ENCODE results near the gene FBXW7.

Gene FBXW7

GRCh38 chr4:152430507-152430906 is 105.4 kb downstream of the FBXW7 start:
- DNase-seq (ENCODE audit: low read depth in 2 of 2), result no peak

GRCh38 chr4:152427981-152428380 is 107.9 kb downstream of the FBXW7 start:
- DNase-seq (ENCODE audit: low read depth in 2 of 2), result no peak

- no peak for DNase-seq (ENCODE audit: low read depth in 2 of 2)
These were observed 110.9 kb downstream of the FBXW7 start for GRCh38 chr4:152424977-152425376.

GRCh38 chr4:152424396-152424795 is 111.5 kb downstream of the FBXW7 start:
- no peak for DNase-seq (ENCODE audit: low read depth in 2 of 2)

GRCh38 chr4:152422817-152423320 is 113.0 kb downstream of the FBXW7 start:
- no peak for DNase-seq (ENCODE audit: low read depth in 2 of 2)

DNA sequence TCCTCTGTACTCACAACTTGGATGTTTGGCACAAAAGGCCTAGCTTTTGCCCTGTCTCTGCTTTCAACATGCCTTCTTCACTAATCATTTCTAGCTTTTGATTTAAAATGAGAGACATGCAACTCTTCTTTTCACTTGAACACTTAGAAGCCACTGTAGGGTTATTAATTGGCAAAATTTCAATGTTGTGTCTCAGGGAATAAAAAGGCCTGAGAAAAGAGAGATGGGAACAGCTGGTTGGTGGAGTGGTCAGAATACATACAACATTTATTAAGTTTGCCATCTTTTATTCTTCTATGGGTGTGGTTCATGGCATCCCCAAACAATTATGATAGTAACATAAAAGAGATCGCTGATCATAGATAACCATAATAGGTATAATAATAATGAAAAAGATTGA is 114.3 kb downstream of the FBXW7 start:
- DNase-seq (ENCODE audit: low read depth in 2 of 2), result no peak

GRCh38 chr4:152419809-152420208 is 116.1 kb downstream of the FBXW7 start:
- no peak for DNase-seq (ENCODE audit: low read depth in 2 of 2)

- DNase-seq (ENCODE audit: low read depth in 2 of 2), result no peak
These were observed 118.2 kb downstream of the FBXW7 start for GRCh38 chr4:152417673-152418072.

DNA sequence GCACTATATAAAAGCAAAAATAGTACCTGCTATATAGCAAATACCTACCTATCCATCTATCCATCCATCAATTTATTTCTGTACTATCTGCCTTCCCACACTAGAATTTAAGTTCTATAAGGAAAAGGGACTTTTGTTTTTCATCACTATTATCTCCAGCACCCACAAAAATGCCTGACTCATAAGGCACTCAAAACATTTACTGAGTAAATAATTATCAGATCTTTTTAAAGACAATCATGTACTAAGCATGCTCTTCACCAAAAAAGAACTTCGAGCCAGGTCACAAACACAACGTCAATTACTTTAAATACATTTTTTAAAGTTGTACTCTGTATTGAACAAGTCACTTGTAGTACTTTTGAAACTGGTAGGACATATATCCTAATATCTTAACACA is 119.9 kb downstream of the FBXW7 start:
- no peak for DNase-seq (ENCODE audit: low read depth in 2 of 2)

DNA sequence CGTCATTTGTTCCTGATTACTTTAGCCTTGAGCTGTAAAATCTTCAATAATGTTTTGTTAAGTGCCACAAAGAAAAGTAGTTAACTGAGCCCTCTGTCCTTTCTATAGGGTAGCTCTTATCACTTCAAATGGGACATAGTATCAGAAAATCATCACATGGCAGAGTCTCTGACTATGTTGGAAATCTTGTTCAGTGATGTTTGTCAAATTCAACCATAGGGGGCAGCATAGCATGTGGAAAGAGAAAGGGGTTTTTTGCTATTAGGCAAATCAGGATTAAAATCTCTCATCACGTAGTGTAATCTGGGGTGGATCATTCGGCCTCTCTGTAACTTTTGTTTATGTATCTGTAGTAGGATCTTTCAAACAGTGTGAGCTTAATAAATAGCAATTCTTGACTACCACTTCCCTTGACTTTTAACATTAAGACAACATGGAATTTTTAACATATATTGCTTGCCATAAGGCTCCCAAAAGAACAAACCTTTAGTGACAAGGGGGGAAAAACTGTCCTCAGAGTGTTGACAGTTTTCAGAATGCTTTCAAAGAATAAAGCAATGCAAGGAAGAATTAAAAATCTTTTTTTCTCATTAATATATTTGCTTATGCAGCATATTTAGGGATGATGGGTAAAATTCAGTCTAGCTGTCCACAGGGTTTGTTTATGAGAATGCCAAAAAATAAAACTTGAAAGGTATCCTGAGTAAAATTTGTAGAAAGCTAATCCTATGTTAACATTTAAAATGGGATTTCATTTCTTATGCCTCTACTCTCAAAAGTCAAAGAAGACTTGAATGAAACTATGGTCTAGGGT is 127.2 kb downstream of the FBXW7 start:
- no peak for DNase-seq (ENCODE audit: low read depth in 2 of 2)

GRCh38 chr4:152401424-152401823 is 134.5 kb downstream of the FBXW7 start:
- DNase-seq (ENCODE audit: low read depth in 2 of 2), result no peak

DNA sequence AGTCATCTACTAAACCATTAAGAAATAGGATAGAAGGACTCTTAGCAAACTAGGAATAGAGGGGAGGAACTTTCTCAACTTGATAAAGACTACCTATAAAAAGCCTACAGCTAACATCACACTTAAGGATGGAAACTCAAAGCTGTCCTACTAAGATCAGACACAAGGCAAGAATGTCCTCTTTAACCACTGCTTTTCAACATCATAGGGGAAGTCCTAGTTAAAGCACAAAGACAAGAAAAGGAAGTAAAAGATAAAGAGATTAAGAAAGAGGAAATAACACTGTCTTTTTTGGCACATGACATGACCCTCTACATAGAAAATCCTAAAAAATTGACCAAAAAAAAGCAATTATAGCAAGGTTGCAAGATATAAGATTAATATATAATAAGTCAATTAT is 136.6 kb downstream of the FBXW7 start:
- DNase-seq (ENCODE audit: low read depth in 2 of 2), result no peak

DNA sequence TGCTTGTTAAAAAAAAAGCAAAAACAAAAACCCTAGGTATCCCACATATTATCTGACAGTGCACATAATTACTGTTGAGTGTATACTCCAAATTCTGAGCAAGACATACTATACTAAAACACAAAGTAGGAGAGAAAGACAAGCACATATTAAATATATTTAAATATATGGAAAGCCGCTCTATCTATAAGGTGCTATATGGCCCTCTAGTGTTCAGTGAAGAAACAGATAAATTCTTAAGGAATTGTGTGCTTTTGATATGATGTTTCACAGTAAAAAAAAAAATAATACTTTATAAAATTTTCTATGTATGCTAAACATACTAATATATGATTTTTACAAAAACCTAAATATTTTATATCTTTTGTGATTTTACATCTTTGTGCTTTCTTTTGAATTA is 137.8 kb downstream of the FBXW7 start:
- DNase-seq (ENCODE audit: low read depth in 2 of 2), result no peak

DNA sequence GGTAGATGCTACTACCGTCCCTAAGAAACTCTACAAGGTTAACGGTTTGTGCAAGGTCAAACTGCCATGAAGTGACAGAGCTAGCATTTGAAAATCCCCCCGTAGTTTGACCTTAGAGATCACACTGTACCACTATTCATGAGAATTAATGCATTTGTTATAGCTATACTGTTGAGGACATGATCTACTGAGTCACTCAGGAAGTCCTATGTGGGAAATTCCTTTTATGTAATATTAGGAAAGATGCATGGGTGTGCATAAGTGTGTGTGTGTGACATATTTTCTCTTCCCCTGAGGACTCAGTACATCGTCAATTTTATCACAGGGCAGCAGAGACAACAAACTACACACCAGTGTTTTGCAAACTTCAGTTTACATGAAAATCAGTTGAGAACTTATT is 141.1 kb downstream of the FBXW7 start:
- DNase-seq (ENCODE audit: low read depth in 2 of 2), result no peak

DNA sequence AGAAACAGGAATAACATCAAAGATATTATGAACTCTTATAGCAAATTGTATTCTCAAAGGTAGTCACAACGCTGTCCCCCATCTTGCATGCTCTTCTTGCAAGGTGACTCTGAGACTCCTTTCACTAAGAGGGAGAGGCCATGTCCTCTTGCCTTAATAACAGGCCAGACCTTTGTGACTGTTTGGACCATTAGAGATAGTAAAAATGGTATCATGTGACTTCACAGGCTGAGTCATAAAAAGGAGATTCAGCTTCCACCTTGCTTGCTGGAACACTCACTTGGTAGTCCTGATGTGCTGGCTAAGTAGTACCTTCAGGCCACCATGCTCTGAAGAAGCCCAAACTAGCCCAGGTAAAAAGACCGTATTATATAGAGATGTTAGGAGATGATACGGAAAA is 143.8 kb downstream of the FBXW7 start:
- DNase-seq (ENCODE audit: low read depth in 2 of 2), result no peak

- no peak for DNase-seq (ENCODE audit: low read depth in 2 of 2)
These were observed 145.7 kb downstream of the FBXW7 start for GRCh38 chr4:152390216-152390615.

GRCh38 chr4:152389359-152389758 is 146.5 kb downstream of the FBXW7 start:
- DNase-seq (ENCODE audit: low read depth in 2 of 2), result no peak

GRCh38 chr4:152385551-152385950 is 150.3 kb downstream of the FBXW7 start:
- DNase-seq (ENCODE audit: low read depth in 2 of 2), result no peak

DNA sequence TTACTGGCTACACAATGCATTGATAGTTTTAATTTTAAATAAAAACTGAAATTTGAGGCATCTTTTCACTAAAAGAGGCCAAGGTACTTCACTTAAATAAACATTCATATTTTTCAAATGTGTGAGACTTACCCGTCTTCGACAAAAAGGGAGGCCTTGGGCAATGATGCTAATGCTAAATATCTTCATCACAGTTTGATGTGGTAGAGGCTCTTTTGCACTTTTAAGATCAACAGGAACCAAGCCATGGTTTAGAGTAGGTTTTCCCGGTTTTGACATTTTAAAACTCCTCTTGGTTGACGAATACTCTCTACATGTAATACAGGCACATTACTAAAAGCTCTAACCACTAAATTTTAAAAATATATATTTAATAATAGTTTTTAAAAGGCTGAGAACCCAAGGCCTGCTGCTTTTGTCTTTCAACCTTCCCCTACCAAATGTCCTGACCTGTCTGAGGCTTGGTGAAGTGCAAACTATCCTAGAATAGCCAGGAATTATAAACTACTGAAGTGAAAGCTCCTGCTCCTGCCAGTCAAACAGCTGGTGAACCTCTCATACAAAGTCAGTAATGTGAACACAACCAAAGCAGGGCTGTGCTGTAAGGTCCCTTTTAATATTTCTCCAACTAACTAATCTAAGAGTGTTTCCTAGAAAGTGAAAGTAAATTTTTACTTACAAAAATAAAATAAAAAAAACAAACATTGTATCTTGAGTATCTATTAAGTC is 153.7 kb downstream of the FBXW7 start:
- no peak for DNase-seq (ENCODE audit: low read depth in 2 of 2)

GRCh38 chr4:152380919-152381318 is 155.0 kb downstream of the FBXW7 start:
- DNase-seq (ENCODE audit: low read depth in 2 of 2), result no peak

DNA sequence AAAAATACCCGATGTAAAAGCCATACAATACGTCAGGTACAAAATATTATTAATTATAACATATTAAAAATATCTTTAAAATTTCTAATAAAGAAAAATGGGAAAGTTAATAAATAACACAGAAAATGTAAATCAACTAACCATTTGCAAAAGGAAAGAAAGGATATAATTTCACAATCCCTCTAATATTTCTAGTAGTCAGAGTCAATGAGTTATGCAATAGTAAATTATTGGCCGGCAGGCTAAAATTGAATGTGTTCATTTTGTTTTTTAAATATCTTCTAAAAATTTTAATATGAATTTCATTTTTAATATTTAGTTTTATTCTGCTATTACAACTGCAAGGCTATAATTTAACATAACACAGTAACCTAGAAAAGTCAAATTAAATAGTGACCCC is 155.7 kb downstream of the FBXW7 start:
- no peak for DNase-seq (ENCODE audit: low read depth in 2 of 2)

DNA sequence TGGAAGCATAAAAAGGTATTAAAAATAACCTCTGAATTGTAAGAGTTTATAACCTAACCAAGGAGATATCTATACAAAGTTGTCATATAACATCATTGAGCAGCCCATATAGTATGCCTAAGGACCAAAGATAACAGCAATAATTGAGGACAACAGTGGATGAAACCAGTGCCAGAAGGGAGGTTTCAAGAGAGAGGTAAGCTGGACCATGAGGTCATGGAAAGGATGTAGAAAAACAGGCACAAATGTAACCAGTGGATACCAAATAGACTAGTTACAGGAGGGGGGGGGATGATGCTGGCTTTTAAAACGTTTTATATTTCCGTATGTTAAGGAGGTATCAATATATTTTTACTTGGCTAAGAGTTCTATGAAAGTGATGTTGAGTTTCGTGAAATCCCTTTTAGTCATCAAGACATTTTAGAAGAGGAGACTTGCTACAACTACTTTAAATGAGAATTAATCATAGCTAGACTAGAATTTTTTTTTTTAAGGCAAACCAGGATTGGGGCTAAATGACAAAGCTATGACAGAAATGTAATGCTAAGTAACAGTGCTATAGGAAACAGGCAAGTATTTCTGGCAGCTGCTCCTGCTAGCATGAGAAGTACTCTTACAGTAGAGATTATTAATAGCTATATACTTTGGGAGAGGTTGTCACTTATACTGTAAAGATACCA is 161.1 kb downstream of the FBXW7 start:
- DNase-seq (ENCODE audit: low read depth in 2 of 2), result no peak

GRCh38 chr4:152374153-152374552 is 161.7 kb downstream of the FBXW7 start:
- no peak for DNase-seq (ENCODE audit: low read depth in 2 of 2)
